Measurements from ENCODE around the gene ALPP. TPM values are rescaled to one million over a fixed set of nuclear protein-coding genes. Genes with fewer than 3 reads are reported as not detected.
A peak's percentile ranks its signal among the peaks of the same experiment; 100 is the strongest.

The ALPP gene
- total RNA-seq, 1 experiment from 2014 or later: 0.20 TPM

DNA sequence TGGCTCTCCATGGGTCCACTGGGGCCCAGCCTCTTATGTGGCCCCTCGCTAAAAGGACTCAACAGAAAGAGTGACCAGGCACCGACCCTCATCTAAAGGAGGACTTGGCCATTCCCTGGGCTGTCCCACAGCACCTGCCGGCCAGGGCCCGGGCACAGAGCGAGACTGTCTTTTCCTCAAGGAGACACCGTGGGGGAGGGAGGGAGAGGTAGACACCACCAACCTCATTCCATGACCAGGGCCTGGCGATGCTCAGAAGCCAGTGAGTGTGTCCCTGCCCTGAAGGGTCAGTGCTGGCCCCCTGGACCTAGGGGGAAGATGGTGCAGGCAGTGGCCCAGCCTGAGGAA, 39.8 kb upstream of the ALPP start:
- Mint-ChIP-seq H3K36me3 (no peaks in the 10 kb centered on the region), H3K4me3 (no peak overlapping the region), H3K4me1 (peaks cover 3% of the 10 kb centered on the region), H3K9me3 (no peaks in the 10 kb centered on the region), H3K27ac (no peak overlapping the region), H3K27me3 (ENCODE audit: low read depth) (no peaks in the 10 kb centered on the region; the same call in 1 of the 2 replicates)
- ChIA-PET POLR2A (no interaction called here), CTCF (interaction anchor here (0.5 to 6.1 kb wide), 18 partner anchors 9 to 438 kb away, joined by 3 to 78 read pairs (median 4); no protein-coding TSS in a partner anchor)
- ATAC-seq (no peak), DNase-seq (ENCODE audit: low spot score) (peak; percentile 11)
- TF ChIP-seq ZNF121 (CRISPR knock-in tag; IDR thresholded peaks at IDR 0.05) (no peak), ZNF232 (CRISPR knock-in tag; IDR thresholded peaks at IDR 0.05) (no peak), NR3C1 (CRISPR knock-in tag; conservative IDR thresholded peaks at IDR 0.05; ENCODE audit: low read depth) (no peak), ZNF671 (CRISPR knock-in tag; IDR thresholded peaks at IDR 0.05) (no peak), ZNF416 (CRISPR knock-in tag; IDR thresholded peaks at IDR 0.05) (no peak), TP53 (CRISPR knock-in tag; IDR thresholded peaks at IDR 0.05) (no peak), CREM (CRISPR knock-in tag; IDR thresholded peaks at IDR 0.05) (no peak), SMAD3 (CRISPR knock-in tag; IDR thresholded peaks at IDR 0.05; ENCODE audit: borderline replicate concordance) (no peak)
- TF ChIP-seq, protein P1, sequence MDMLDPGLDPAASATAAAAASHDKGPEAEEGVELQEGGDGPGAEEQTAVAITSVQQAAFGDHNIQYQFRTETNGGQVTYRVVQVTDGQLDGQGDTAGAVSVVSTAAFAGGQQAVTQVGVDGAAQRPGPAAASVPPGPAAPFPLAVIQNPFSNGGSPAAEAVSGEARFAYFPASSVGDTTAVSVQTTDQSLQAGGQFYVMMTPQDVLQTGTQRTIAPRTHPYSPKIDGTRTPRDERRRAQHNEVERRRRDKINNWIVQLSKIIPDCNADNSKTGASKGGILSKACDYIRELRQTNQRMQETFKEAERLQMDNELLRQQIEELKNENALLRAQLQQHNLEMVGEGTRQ (CRISPR knock-in tag; IDR thresholded peaks at IDR 0.05): no peak
- TF ChIP-seq, protein P2, sequence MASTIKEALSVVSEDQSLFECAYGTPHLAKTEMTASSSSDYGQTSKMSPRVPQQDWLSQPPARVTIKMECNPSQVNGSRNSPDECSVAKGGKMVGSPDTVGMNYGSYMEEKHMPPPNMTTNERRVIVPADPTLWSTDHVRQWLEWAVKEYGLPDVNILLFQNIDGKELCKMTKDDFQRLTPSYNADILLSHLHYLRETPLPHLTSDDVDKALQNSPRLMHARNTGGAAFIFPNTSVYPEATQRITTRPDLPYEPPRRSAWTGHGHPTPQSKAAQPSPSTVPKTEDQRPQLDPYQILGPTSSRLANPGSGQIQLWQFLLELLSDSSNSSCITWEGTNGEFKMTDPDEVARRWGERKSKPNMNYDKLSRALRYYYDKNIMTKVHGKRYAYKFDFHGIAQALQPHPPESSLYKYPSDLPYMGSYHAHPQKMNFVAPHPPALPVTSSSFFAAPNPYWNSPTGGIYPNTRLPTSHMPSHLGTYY (CRISPR knock-in tag; IDR thresholded peaks at IDR 0.05): no peak
- TF ChIP-seq, protein P3, sequence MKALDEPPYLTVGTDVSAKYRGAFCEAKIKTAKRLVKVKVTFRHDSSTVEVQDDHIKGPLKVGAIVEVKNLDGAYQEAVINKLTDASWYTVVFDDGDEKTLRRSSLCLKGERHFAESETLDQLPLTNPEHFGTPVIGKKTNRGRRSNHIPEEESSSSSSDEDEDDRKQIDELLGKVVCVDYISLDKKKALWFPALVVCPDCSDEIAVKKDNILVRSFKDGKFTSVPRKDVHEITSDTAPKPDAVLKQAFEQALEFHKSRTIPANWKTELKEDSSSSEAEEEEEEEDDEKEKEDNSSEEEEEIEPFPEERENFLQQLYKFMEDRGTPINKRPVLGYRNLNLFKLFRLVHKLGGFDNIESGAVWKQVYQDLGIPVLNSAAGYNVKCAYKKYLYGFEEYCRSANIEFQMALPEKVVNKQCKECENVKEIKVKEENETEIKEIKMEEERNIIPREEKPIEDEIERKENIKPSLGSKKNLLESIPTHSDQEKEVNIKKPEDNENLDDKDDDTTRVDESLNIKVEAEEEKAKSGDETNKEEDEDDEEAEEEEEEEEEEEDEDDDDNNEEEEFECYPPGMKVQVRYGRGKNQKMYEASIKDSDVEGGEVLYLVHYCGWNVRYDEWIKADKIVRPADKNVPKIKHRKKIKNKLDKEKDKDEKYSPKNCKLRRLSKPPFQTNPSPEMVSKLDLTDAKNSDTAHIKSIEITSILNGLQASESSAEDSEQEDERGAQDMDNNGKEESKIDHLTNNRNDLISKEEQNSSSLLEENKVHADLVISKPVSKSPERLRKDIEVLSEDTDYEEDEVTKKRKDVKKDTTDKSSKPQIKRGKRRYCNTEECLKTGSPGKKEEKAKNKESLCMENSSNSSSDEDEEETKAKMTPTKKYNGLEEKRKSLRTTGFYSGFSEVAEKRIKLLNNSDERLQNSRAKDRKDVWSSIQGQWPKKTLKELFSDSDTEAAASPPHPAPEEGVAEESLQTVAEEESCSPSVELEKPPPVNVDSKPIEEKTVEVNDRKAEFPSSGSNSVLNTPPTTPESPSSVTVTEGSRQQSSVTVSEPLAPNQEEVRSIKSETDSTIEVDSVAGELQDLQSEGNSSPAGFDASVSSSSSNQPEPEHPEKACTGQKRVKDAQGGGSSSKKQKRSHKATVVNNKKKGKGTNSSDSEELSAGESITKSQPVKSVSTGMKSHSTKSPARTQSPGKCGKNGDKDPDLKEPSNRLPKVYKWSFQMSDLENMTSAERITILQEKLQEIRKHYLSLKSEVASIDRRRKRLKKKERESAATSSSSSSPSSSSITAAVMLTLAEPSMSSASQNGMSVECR (CRISPR knock-in tag; IDR thresholded peaks at IDR 0.05; ENCODE audit: borderline replicate concordance): no peak
- TF ChIP-seq, protein P4, sequence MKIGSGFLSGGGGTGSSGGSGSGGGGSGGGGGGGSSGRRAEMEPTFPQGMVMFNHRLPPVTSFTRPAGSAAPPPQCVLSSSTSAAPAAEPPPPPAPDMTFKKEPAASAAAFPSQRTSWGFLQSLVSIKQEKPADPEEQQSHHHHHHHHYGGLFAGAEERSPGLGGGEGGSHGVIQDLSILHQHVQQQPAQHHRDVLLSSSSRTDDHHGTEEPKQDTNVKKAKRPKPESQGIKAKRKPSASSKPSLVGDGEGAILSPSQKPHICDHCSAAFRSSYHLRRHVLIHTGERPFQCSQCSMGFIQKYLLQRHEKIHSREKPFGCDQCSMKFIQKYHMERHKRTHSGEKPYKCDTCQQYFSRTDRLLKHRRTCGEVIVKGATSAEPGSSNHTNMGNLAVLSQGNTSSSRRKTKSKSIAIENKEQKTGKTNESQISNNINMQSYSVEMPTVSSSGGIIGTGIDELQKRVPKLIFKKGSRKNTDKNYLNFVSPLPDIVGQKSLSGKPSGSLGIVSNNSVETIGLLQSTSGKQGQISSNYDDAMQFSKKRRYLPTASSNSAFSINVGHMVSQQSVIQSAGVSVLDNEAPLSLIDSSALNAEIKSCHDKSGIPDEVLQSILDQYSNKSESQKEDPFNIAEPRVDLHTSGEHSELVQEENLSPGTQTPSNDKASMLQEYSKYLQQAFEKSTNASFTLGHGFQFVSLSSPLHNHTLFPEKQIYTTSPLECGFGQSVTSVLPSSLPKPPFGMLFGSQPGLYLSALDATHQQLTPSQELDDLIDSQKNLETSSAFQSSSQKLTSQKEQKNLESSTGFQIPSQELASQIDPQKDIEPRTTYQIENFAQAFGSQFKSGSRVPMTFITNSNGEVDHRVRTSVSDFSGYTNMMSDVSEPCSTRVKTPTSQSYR (CRISPR knock-in tag; IDR thresholded peaks at IDR 0.05): no peak

DNA sequence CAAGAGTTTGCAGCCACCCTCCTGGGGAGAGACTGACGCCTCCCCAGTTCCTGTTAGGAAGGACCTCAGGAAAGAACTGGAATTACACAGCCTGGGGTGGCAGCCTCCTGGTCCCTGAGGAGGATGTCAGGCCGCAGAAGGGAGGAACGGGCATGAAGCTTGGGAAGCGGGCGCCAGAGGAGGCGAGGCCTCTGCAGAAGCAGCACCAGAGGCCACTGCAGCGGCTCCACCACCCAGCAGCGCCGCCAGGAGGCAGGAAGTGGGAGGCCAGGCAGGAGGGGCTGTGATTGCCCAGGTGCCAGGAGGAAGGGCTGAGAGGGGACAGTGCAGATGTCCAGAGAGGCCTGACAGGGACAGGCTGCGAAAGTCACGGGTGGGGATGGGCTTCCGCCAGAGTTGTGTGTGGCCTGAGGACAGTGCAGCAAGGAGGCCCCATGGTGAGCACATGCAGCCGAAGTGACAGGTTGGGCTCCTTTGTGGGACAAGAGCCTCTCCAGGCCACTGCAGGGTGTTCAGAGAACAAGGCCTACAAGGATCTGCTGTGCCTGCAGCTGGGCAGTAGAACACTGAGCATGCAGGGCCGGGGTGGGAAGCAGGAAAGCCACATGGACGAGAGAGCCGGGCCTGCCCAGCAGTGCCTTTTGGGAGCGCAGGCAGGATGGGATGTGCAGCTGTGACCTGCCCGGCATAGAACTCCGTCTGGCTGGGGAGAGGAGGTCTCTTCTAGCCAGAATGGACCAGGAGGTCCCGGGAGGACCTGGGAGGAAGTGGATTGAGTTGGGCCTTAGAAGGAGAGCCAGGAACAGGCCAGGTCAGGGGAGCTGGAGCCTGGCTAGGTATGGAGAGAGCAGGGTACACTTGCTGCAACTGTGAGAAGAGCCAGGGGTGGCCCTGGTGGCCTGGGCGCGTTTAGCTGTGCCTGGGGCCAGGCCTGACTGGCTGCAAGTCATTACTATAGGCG, 39.1 kb upstream of the ALPP start:
- ChIA-PET POLR2A (no interaction called here), CTCF (interaction anchor here (0.5 to 6.1 kb wide), 18 partner anchors 9 to 438 kb away, joined by 3 to 78 read pairs (median 4); no protein-coding TSS in a partner anchor)
- Mint-ChIP-seq H3K4me3 (no peak overlapping the region), H3K9me3 (no peaks in the 10 kb centered on the region), H3K4me1 (peaks cover 3% of the 10 kb centered on the region), H3K36me3 (no peaks in the 10 kb centered on the region), H3K27ac (peak overlapping the region; percentile 80), H3K27me3 (ENCODE audit: low read depth) (no peaks in the 10 kb centered on the region; the same call in 1 of the 2 replicates)
- ATAC-seq (peak; percentile 68), DNase-seq (ENCODE audit: low spot score) (peak; percentile 76)
- TF ChIP-seq IRF2 (CRISPR knock-in tag; IDR thresholded peaks at IDR 0.05; ENCODE audit: borderline replicate concordance, low read depth) (no peak), TCF7 (CRISPR knock-in tag; IDR thresholded peaks at IDR 0.05; ENCODE audit: low read depth) (0 out of 2 replicates have a peak, but pooled peaks have one; percentile 7), SP1 (CRISPR knock-in tag; conservative IDR thresholded peaks at IDR 0.05) (0 out of 2 replicates have a peak, but pooled peaks have one; percentile 28), NFYB (CRISPR knock-in tag; conservative IDR thresholded peaks at IDR 0.05; ENCODE audit: low read depth) (no peak), CBFB (CRISPR knock-in tag; IDR thresholded peaks at IDR 0.05; ENCODE audit: low read depth) (no peak), NFE2L1 (CRISPR knock-in tag; IDR thresholded peaks at IDR 0.05) (0 out of 2 replicates have a peak, but pooled peaks have one; percentile 41), ATF1 (CRISPR knock-in tag; IDR thresholded peaks at IDR 0.05) (no peak), ETV6 (CRISPR knock-in tag; IDR thresholded peaks at IDR 0.05) (no peak), MXD4 (CRISPR knock-in tag; IDR thresholded peaks at IDR 0.05; ENCODE audit: borderline replicate concordance) (no peak)
- TF ChIP-seq, protein P5, sequence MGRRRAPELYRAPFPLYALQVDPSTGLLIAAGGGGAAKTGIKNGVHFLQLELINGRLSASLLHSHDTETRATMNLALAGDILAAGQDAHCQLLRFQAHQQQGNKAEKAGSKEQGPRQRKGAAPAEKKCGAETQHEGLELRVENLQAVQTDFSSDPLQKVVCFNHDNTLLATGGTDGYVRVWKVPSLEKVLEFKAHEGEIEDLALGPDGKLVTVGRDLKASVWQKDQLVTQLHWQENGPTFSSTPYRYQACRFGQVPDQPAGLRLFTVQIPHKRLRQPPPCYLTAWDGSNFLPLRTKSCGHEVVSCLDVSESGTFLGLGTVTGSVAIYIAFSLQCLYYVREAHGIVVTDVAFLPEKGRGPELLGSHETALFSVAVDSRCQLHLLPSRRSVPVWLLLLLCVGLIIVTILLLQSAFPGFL (CRISPR knock-in tag; IDR thresholded peaks at IDR 0.05; ENCODE audit: borderline replicate concordance): no peak
